ENCODE results near the gene DNAH11.

DNA sequence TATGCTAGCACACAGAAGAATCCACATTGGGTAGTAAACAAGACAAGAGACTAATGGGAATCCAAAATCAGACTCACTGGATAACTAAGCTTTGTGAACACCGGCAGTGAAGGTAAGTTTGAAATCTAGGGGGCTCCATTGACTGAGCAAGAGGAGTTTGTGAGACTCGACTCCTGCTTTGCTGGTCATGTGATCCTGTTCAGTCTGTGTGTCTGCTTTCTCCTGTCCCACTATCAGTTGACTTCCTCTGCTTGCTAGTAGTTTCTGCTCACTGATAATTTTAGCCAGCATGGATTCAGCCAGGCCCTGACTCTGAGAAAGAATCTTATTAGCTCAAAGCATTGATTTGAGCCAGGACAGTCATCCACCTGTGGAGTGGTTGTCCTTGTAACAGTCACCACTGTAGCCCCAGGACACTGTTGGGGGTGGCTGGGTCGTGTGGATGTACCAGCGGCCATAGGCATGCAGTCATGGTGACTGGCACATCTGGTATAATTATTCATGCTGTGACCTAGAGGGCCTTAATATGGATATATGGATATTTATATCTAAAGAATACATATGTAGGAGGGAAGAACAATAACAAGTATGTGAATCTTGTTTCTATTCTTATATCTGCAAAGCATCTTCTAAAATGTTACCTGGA, 44.4 kb downstream of the DNAH11 start:
- TF ChIP-seq, protein P1, sequence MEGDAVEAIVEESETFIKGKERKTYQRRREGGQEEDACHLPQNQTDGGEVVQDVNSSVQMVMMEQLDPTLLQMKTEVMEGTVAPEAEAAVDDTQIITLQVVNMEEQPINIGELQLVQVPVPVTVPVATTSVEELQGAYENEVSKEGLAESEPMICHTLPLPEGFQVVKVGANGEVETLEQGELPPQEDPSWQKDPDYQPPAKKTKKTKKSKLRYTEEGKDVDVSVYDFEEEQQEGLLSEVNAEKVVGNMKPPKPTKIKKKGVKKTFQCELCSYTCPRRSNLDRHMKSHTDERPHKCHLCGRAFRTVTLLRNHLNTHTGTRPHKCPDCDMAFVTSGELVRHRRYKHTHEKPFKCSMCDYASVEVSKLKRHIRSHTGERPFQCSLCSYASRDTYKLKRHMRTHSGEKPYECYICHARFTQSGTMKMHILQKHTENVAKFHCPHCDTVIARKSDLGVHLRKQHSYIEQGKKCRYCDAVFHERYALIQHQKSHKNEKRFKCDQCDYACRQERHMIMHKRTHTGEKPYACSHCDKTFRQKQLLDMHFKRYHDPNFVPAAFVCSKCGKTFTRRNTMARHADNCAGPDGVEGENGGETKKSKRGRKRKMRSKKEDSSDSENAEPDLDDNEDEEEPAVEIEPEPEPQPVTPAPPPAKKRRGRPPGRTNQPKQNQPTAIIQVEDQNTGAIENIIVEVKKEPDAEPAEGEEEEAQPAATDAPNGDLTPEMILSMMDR (IDR thresholded peaks at IDR 0.05 in 4 of 5, conservative IDR thresholded peaks at IDR 0.05 in 1 of 5): no peak
- no peak for TF ChIP-seq POLR2A (IDR thresholded peaks at IDR 0.05)
